Ectodermal cell (in vitro differentiated cells): ENCODE results near the gene COL25A1.

Experiments
- H3K27ac ChIP-seq: 2 replicates; pipeline ENCODE4 v1.7.0; 2013; ENCODE audit warnings: mild to moderate bottlenecking, low read depth, low read length; ENCODE audit not compliant: insufficient read depth, poor library complexity, severe bottlenecking
- H3K27me3 ChIP-seq: 2 replicates; pipeline ENCODE4 v1.7.0; 2013; ENCODE audit warnings: mild to moderate bottlenecking, low read length; ENCODE audit not compliant: insufficient read depth, control insufficient read depth, poor library complexity, severe bottlenecking
- H3K36me3 ChIP-seq: one replicate; pipeline ENCODE4 v1.7.0; 2013; ENCODE audit warnings: low read length; ENCODE audit not compliant: control insufficient read depth, insufficient read depth
- H3K4me1 ChIP-seq: one replicate; pipeline ENCODE4 v1.7.0; 2013; ENCODE audit warnings: low read length; ENCODE audit not compliant: control insufficient read depth, insufficient read depth
- H3K4me3 ChIP-seq: 2 replicates; pipeline ENCODE4 v1.7.0; 2013; ENCODE audit warnings: low read depth, low read length, control low read depth; ENCODE audit not compliant: insufficient read depth
- H3K9me3 ChIP-seq: 2 replicates; pipeline ENCODE4 v1.7.0; 2013; ENCODE audit warnings: mild to moderate bottlenecking, low read length, moderate library complexity; ENCODE audit not compliant: control insufficient read depth
- WGBS, 2 experiments: methylation state at CpG; one replicate each; pipeline ENCODE4 v1.1.7; 2013; ENCODE audit warnings: missing lambda C conversion rate in 2 of 2; 5-methylcytosine and 5-hydroxymethylcytosine counted together

COL25A1 gene

DNA sequence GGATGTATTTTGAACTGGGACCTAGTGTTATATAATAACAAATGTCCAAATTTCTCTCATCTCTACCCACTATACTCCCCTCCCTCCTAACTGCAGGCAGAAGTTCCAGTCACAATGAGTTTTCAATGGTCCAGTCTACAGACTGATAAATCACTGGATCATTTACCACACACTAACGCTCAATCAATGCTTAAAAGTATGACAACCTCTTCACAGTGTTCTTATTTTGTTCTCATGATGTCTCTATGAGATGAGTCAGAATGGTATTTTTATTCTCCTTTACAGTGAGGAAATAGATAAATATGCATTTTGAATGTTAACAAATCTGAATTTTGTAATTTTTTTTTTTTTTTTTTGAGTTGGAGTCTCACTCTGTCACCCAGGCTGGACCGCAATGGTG lies 455.9 kb downstream of the COL25A1 start:
- Histone ChIP-seq H3K9me3 (no peaks in the 10 kb centered on the region), H3K27me3 (no peaks in the 10 kb centered on the region), H3K36me3 (no peaks in the 10 kb centered on the region), H3K4me1 (no peaks in the 10 kb centered on the region), H3K4me3 (no peak overlapping the region), H3K27ac (no peak overlapping the region)
- 87 to 96% methylated on average over 2 of the region's 2 CpGs for WGBS, 2 experiments

DNA sequence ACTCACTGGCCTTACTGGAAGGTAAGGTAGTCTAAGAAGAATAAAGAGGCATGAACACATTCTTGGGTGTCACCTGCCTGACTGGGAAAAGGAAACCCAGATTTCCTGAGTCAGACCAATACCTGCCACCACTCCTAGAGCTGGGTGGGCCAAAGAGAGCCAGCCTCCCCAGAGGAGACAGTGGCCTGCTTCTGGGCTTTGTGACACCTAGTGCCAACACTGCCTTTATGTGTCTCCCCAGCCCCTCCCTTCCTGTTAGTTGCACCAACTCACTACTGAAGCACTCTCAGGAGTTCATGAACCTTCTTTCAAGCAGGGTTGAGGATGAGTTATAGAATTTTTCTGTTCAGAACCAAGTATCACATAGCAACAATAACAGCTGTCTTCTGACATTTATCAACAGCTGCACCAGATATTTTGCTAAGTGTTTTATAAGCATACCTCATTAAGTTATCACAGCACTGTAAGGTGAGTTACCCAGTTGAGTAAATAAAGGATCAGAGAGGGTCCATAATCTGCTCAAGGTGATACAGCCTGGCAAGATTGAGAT lies 462.0 kb downstream of the COL25A1 start:
- no peaks in the 10 kb centered on the region for H3K36me3 ChIP-seq
- no peaks in the 10 kb centered on the region for H3K27me3 ChIP-seq
- no peaks in the 10 kb centered on the region for H3K9me3 ChIP-seq
- no peaks in the 10 kb centered on the region for H3K4me1 ChIP-seq
- no peak overlapping the region for H3K27ac ChIP-seq
- no peak overlapping the region for H3K4me3 ChIP-seq

DNA sequence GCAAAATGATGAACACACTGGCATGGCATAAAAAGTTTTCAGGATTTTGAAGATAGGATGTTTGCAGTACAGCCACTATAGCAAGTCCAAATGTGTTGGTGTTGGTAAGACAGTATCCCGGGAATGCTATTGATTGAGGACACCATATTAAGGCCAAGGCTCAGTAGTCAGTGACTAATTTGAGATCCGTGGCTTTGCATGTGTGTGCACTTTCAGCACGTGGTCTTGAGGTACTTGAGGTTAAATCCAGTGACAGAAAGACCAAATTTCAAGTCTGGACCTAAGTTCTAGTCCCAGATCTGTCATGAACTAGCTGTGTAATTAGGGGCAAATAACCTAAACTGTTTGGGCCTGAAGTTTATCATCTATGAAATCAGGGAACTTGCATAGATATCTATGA lies 463.1 kb downstream of the COL25A1 start:
- WGBS, 2 experiments = 94 to 95% methylated on average over 3 of the region's 3 CpGs
- Histone ChIP-seq H3K4me3 (no peak overlapping the region), H3K4me1 (no peaks in the 10 kb centered on the region), H3K36me3 (no peaks in the 10 kb centered on the region), H3K27me3 (no peaks in the 10 kb centered on the region), H3K27ac (no peak overlapping the region), H3K9me3 (no peaks in the 10 kb centered on the region)

DNA sequence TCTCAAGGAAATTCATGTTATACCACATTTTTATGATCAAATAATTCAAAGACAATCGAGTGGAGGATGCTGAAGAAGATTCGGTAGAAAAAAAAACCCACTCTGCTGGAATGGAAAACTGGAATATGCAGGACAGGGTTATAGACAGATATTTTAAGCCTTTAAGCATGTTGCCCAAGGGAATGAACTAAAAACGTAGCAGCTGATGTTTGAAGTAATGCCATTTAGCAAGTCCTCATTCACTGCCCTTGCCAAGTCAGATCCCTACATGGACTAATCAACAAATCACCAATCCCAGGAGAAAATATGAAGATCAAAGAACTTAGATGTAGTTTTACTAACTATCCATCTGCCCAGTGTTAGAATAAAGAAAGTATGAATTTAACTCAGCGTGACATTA lies 464.0 kb downstream of the COL25A1 start:
- H3K9me3 ChIP-seq = no peaks in the 10 kb centered on the region
- H3K27me3 ChIP-seq = no peaks in the 10 kb centered on the region
- H3K27ac ChIP-seq = no peak overlapping the region
- no peak overlapping the region for H3K4me3 ChIP-seq
- no peaks in the 10 kb centered on the region for H3K36me3 ChIP-seq
- H3K4me1 ChIP-seq = no peaks in the 10 kb centered on the region
- WGBS, 2 experiments = 91 to 93% methylated on average over 4 of the region's 4 CpGs

DNA sequence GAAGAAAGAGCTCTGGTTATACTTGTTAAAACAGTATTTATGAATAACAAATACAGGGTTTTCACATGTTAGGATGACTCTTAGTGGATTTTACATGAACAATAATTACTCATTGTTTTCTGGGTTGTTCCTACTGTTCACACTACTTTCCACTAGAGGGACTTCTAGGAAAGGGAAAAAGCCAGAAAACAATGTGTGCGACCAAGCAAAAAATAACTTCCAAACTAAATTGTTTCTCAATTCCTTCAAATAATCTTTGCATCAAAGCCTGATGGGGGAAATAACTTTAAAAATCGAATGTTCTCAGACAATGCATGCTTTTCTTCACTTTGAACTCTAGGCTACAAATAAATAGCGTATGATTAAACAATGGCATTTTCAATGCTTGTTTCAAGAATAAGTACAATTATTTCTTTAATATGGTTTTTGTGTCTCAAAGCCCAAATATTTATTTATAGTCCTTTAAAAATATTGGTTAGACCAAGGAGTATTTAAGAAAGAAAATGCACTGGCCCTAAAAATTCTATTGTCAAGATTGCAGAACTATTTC lies 467.5 kb downstream of the COL25A1 start:
- Histone ChIP-seq H3K27me3 (no peaks in the 10 kb centered on the region), H3K4me1 (no peaks in the 10 kb centered on the region), H3K4me3 (no peak overlapping the region), H3K36me3 (no peaks in the 10 kb centered on the region), H3K9me3 (no peaks in the 10 kb centered on the region), H3K27ac (no peak overlapping the region)
- 5 to 42% methylated on average over 2 to 3 of the region's 3 CpGs for WGBS, 2 experiments

DNA sequence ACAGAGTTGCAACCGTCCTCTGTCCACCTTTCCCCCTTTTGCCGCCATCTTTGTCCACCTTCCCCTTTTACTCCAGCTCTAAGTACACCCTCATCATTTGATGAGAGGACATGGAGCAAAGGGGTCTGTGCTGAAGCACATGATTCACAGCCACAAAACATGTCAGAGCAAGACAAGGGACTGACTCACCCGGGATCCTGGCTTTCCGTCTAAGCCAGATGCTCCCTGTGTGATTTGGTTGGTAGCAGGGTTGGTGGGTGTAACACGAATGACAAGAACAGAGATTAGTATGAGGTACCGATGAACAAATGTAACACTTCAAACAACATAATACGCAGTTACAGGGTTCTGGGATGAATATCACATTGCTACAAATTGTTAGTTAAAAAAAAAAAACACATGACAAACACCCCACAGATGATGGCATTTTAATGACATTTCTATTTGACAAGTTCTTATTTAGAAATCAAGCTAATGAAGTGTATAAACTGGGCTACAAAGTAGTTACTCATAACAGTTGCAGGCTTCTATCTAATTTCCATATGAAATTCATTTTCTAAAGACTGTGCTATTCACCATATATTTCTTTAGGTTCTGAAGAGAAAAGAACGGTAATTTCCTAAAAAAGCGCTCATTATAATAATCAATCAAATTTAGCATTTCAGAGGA lies 468.2 kb downstream of the COL25A1 start:
- Histone ChIP-seq H3K36me3 (no peaks in the 10 kb centered on the region), H3K27me3 (no peaks in the 10 kb centered on the region), H3K4me3 (no peak overlapping the region), H3K9me3 (no peaks in the 10 kb centered on the region), H3K27ac (no peak overlapping the region), H3K4me1 (no peaks in the 10 kb centered on the region)
- 83 to 92% methylated on average over 5 to 7 of the region's 9 CpGs for WGBS, 2 experiments

DNA sequence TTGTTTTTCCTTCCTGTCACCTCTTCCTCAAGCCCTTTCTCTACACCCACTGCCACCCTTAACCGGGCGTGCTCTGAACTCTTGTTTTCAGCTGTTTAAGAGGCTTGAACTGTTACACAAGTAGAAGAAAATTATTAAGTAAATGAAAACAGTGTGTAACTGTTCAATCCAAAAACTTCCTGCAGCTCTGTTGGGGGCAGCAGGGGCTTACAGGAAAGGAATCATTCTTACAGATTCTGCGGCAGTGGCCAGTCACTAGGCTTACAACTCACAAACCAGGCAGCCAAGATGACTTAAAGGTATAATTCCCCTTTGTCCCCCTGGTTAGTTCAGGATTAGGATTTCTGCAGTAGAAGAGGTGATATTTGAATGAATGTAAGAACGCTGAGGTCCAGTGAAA lies 469.4 kb downstream of the COL25A1 start:
- H3K27ac ChIP-seq = no peak overlapping the region
- H3K36me3 ChIP-seq = no peaks in the 10 kb centered on the region
- H3K4me1 ChIP-seq = no peaks in the 10 kb centered on the region
- no peaks in the 10 kb centered on the region for H3K9me3 ChIP-seq
- whole genome bisulfite sequencing, 2 experiments = 94 to 95% methylated on average over 4 of the region's 4 CpGs
- no peak overlapping the region for H3K4me3 ChIP-seq
- no peaks in the 10 kb centered on the region for H3K27me3 ChIP-seq

DNA sequence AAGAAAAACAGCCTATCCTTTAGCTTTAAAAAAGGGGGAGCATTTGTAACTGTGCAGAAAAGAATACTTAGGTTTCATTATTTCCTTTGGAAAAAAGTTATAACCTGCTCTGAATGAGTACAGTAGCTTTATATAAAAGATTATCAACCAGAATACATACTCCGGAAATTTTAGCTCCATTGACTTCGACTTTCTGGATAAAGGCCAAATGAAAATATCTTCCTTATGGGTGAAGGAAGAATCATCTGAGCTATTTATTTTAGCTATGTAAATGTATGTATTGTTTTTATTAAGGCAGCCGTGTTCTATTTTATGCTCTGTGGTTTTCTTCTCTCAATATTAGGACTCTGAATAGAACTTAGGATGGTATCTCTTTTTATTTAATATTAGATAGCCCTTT lies 470.6 kb downstream of the COL25A1 start:
- Histone ChIP-seq H3K27me3 (no peaks in the 10 kb centered on the region), H3K4me1 (no peaks in the 10 kb centered on the region), H3K9me3 (no peaks in the 10 kb centered on the region), H3K27ac (no peak overlapping the region), H3K36me3 (no peaks in the 10 kb centered on the region), H3K4me3 (no peak overlapping the region)
- 94 to 100% methylated on average over 2 to 3 of the region's 3 CpGs for WGBS, 2 experiments

DNA sequence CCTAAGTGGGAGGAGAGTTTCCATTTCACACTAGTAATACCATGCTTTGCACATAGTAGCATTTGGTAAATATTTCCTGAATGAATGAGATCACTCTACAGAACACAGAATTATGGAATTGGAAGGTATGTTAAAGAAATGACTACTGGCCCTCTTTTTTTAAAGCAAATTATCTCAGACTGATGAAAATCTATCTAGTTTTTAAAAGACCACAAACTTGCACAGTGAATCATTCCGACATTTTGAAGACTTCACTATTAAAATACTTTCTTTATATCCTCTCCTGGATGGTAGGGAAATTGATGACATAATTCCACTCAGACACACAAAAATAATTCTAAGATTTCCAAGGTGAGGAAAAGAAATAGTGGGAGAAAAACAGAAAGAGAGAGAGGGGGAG lies 471.2 kb downstream of the COL25A1 start:
- no peak overlapping the region for H3K27ac ChIP-seq
- H3K36me3 ChIP-seq = no peaks in the 10 kb centered on the region
- H3K9me3 ChIP-seq = no peaks in the 10 kb centered on the region
- no peak overlapping the region for H3K4me3 ChIP-seq
- H3K4me1 ChIP-seq = no peaks in the 10 kb centered on the region
- WGBS, 2 experiments = 100% methylated on average over 1 of the region's 1 CpG
- no peaks in the 10 kb centered on the region for H3K27me3 ChIP-seq

DNA sequence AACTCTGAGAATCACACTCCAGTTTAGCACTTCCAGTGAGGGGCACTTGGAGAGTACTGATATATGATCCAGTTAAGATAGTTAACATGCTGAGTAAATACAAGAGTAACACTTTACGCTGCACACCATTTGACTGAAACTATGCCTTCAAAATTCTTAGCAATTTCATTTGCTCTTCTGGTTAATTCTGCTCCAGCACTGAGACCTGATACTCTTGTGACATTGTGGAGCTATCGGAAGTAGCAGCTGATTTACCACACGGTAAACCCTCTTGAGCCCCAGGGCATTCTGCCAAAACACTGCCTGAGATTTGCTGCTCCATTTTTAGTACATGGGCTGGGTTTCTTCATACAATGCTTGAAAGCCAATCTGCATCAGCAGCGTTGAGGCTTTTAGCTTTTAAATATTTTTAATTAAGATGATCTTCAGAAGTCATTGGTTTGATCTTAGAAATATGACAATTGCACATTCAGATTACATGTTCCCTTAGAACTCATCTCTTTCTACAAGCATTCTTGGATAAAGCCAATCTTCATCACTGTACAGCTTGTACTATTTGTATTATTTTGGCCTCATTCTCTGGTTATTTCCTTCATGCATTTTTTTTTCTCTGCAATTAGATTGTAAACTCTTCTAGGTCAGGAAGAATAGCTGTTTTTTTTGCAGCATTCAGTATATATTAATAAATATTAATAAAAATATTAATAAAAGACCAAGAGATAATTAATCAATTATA lies 471.8 kb downstream of the COL25A1 start:
- 89 to 93% methylated on average over 3 to 4 of the region's 4 CpGs for WGBS, 2 experiments
- no peak overlapping the region for H3K4me3 ChIP-seq
- no peaks in the 10 kb centered on the region for H3K9me3 ChIP-seq
- no peaks in the 10 kb centered on the region for H3K4me1 ChIP-seq
- H3K36me3 ChIP-seq = no peaks in the 10 kb centered on the region
- H3K27me3 ChIP-seq = no peaks in the 10 kb centered on the region
- H3K27ac ChIP-seq = no peak overlapping the region
